GM19239 (cell line): ENCODE measurements around the gene NPY5R.
A peak's percentile ranks its signal among the peaks of the same experiment; 100 is the strongest.

Experiments used
- DNase-seq: peaks from one replicate; pipeline ENCODE4 v3.0.0; 2011; ENCODE audit warnings: low spot score; ENCODE audit not compliant: insufficient read length
- FAIRE-seq: peaks from 2 replicates; lab custom pipeline; 2011; peaks lifted over from hg19 to GRCh38; lab: Jason Lieb, UNC

The NPY5R gene

GRCh38 chr4:163343604-163344146, at the start of gene NPY5R:
TSS of gene NPY5R (plus strand) at chr4:163343892. CDS start at chr4:163350274, 6,382 bp downstream.
- FAIRE-seq (no peak), DNase-seq (no peak)

- no peak for DNase-seq
- no peak for FAIRE-seq
Measured at GRCh38 chr4:163295138-163295537, 48.6 kb upstream of the NPY5R start.

- DNase-seq (no peak), FAIRE-seq (no peak)
Measured at GRCh38 chr4:163300445-163300844, 43.2 kb upstream of the NPY5R start.

GRCh38 chr4:163303069-163303468, 40.6 kb upstream of the NPY5R start:
- FAIRE-seq: no peak
- DNase-seq: no peak

GRCh38 chr4:163309466-163309865, 34.2 kb upstream of the NPY5R start:
- DNase-seq: no peak
- no peak for FAIRE-seq

GRCh38 chr4:163317110-163317509, 26.6 kb upstream of the NPY5R start:
- FAIRE-seq (no peak), DNase-seq (no peak)

- DNase-seq: no peak
- no peak for FAIRE-seq
Measured at GRCh38 chr4:163330916-163331628, 12.6 kb upstream of the NPY5R start.

GRCh38 chr4:163331629-163332376, 11.9 kb upstream of the NPY5R start:
- FAIRE-seq (no peak), DNase-seq (no peak)

- peak; percentile 48 for FAIRE-seq
- DNase-seq: peak; percentile 41
Measured at GRCh38 chr4:163332526-163333406, 10.9 kb upstream of the NPY5R start, which contains the start of gene NPY1R. TSS of gene NPY1R (minus strand) at chr4:163332596. CDS start at chr4:163326554, 6,042 bp downstream.

GRCh38 chr4:163335384-163335783, 8.3 kb upstream of the NPY5R start:
- DNase-seq (no peak), FAIRE-seq (no peak)

- FAIRE-seq (no peak), DNase-seq (no peak)
Measured at GRCh38 chr4:163344147-163345125, 744 bp downstream of the NPY5R start.

- no peak for DNase-seq
- no peak for FAIRE-seq
Measured at GRCh38 chr4:163350672-163351071, 7.0 kb downstream of the NPY5R start.

GRCh38 chr4:163353054-163353453, 9.4 kb downstream of the NPY5R start:
- no peak for DNase-seq
- no peak for FAIRE-seq

- DNase-seq (no peak), FAIRE-seq (no peak)
Measured at GRCh38 chr4:163356104-163356503, 12.4 kb downstream of the NPY5R start.

- no peak for FAIRE-seq
Measured at GRCh38 chr4:163367651-163368050, 24.0 kb downstream of the NPY5R start.

GRCh38 chr4:163372029-163372428, 28.3 kb downstream of the NPY5R start:
- FAIRE-seq (no peak), DNase-seq (no peak)

More at GRCh38 chr4:163367651-163368050, 24.0 kb downstream of the NPY5R start:
- DNase-seq: no peak

GRCh38 chr4:163378661-163379060, 35.0 kb downstream of the NPY5R start:
- DNase-seq (no peak), FAIRE-seq (no peak)

- no peak for FAIRE-seq
- DNase-seq: no peak
Measured at GRCh38 chr4:163380703-163381102, 37.0 kb downstream of the NPY5R start.
